Right lobe of liver (tissue), 6 donors: Measurements from ENCODE around the gene FAM171A2. TPM values are rescaled to one million over a fixed set of nuclear protein-coding genes. Genes with fewer than 3 reads are reported as not detected.
"Not testable (repeated sequence)": the region's sequence is repeated elsewhere in the genome, so short reads cannot be mapped to it uniquely, and the experiment has no call there.

Source experiments
- ATAC-seq, 4 donors: fragments of 200-7000 bp; cut with Tn5 transposase; one replicate each; pipeline ENCODE4 v1.9.1; 2020; ENCODE audit warnings: mild to moderate bottlenecking in 4 of 4, moderate library complexity in 4 of 4
- DNase-seq, 3 donors: peaks; one replicate each; pipeline ENCODE4 v3.0.0-alpha.2; 2020
- H3K27ac ChIP-seq, 3 donors: fragments of 200-600 bp; one replicate each; pipeline ENCODE4 v1.8.0; 2022
- H3K27me3 ChIP-seq, 2 donors: fragments of 200-600 bp; one replicate each; pipeline ENCODE4 v1.8.0; 2022
- H3K36me3 ChIP-seq, 4 donors: fragments of 200-600 bp; sonication (generic) in 1 of 4; one replicate each; pipeline versions ENCODE4 v1.5.1 to v1.8.0; 2017 to 2022; ENCODE audit warnings: control low read depth in 1 of 4
- H3K4me1 ChIP-seq, 4 donors: fragments of 200-600 bp; sonication (generic) in 1 of 4; one replicate each; pipeline versions ENCODE4 v1.5.1 to v1.8.0; 2017 to 2022; ENCODE audit warnings: control low read depth in 1 of 4
- H3K4me3 ChIP-seq, 3 donors: fragments of 200-600 bp; one replicate each; pipeline ENCODE4 v1.8.0; 2022
- H3K9me3 ChIP-seq, 4 donors: fragments of 200-600 bp; sonication (generic) in 1 of 4; one replicate each; pipeline versions ENCODE4 v1.5.1 to v1.8.0; 2017 to 2022; ENCODE audit warnings: control low read depth in 1 of 4
- CTCF ChIP-seq, 4 donors: fragments of 200-600 bp in 3 of 4; fragments of 450-650 bp in 1 of 4; IDR thresholded peaks; one replicate each; pipeline versions ENCODE4 v1.5.1 to v1.8.0; 2016 to 2022; ENCODE audit warnings: antibody characterized with exemption in 4 of 4, mild to moderate bottlenecking in 2 of 4
- POLR2A ChIP-seq: fragments of 450-650 bp; IDR thresholded peaks from one replicate; pipeline ENCODE4 v1.6.1; 2017; ENCODE audit warnings: antibody characterized with exemption, mild to moderate bottlenecking
- whole genome bisulfite sequencing: methylation state at CpG from one replicate; pipeline ENCODE4 v1.1.6; 2018; ENCODE audit warnings: low coverage, low lambda C conversion rate; ENCODE audit not compliant: insufficient coverage; ENCODE audit errors: missing lambda C conversion rate; 5-methylcytosine and 5-hydroxymethylcytosine counted together
- intact Hi-C, 2 donors: fragments of 100-400 bp; cut with DNase I; formaldehyde crosslinking; loops; one replicate each; pipeline versions ENCODE4 v1.11.2 to v1.14.1; 2022
- total RNA-seq, 6 experiments: library from RNA; depleted of rRNA in 2 of 6; stranded (reverse); fragments of >200 nt in 2 of 6; fragmentation: NEBNext Ultra II Directional in 3 of 6; extraction: Animal tissue kit (Norgen Biotek cat#: 25700) in 3 of 6; gene quantifications; one replicate each; pipeline versions ENCODE4 v1.1.0 to v1.2.4, GENCODE V29; 2016 to 2023
- donor health status: DM: no; HTN: yes; CAD: no.
- donor health status: DM: no; HTN: no; CAD: no.
- donor health status: DM: no; HTN: no; CAD: no.
- donor health status: DM: no; HTN: yes; CAD: no.
- donor health status: DM: no; HTN: yes; CAD: no.

The FAM171A2 gene
- total RNA-seq, 6 experiments from 2014 or later, result 0.16 to 0.68 (median 0.39) TPM

DNA sequence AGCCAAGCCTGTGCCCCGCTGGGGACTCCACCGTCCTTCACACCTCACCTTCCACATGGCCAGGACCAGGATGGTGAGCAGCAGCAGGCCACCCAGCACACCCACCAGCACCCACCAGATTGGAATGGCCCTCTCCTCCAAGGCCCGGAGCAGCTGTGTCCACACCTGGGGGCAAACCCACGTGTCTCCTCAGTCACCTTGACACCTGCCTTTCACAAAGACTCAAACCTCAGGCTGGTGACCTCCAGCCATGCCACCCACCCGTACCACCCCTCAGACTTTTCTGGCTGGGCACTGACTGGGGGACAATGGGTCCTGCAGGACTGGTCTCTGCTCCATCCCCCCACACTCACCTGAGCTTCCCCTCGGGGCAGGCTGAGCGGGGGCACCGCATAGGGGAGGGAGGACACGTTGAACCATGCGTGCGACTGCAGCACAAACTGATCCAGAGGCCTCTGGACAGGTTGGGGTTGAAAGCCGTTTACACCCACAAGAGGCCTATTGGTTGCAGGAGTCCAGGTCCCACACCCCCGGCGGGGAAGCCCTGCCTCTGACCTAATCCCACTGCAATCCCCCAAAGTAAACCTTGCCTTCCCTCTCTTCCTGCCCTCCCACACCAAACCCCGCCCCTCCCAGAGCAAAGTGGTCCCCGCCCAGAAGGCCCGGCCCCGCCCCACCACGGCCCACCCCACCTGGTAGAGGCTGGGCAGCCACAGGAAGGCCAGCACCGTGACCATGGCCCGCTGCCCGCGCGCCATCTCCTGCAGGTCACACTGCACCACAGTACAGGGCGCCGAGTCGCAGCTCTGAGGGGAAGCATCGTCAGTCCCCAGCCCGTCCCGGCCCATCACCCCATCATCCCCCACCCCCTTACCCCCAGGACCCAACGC is 10.9 kb upstream of the FAM171A2 start:
- peak in 1 of 3 donors; percentile 41 for DNase-seq
- H3K27ac ChIP-seq, result no peak overlapping the region
- WGBS, result 19% methylated on average over 11 of the region's 31 CpGs

DNA sequence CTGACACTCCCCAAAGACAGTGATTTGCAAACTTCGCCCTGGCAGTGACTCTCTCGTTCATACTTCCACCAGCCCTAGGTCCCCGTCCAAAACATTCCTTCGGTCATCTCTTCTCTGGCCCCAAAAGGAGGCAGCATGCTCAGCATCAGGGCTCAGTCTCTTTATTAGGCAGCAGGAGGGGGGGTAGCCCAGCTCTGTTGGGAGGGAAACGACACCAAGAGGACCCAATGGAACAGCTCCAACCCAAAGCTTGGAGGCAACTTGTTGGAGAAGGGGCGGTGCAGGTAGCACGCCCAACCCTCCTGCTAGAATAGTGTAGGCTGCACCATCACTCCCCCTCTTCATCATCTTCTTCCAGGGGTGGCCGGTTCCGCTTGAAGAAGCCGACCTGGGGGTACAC is 8.4 kb upstream of the FAM171A2 start:
- H3K4me1 ChIP-seq, result no peaks in the 10 kb centered on the region
- no peaks in the 10 kb centered on the region for H3K36me3 ChIP-seq
- H3K9me3 ChIP-seq, result no peaks in the 10 kb centered on the region
- no peak for ATAC-seq
- no peak overlapping the region for H3K4me3 ChIP-seq
- intact Hi-C loops, result no loop called here
- 58% methylated on average over 3 of the region's 10 CpGs for WGBS
- no peak overlapping the region for H3K27ac ChIP-seq
- TF ChIP-seq CTCF (IDR thresholded peaks at IDR 0.05), result no peak
- no peak for TF ChIP-seq POLR2A
- DNase-seq, result peak in 1 of 3 donors; percentile 42
- H3K27me3 ChIP-seq, result no peaks in the 10 kb centered on the region

More for the DNA sequence above, 10.9 kb upstream of the FAM171A2 start:
- no peaks in the 10 kb centered on the region for H3K27me3 ChIP-seq
- TF ChIP-seq POLR2A (no peak), CTCF (IDR thresholded peaks at IDR 0.05) (no peak)
- H3K9me3 ChIP-seq, result no peaks in the 10 kb centered on the region
- H3K4me3 ChIP-seq, result no peak overlapping the region
- ATAC-seq, result peak in 1 of 4 donors; percentile 37
- intact Hi-C loops, result no loop called here
- H3K4me1 ChIP-seq, result no peaks in the 10 kb centered on the region
- no peaks in the 10 kb centered on the region for H3K36me3 ChIP-seq

DNA sequence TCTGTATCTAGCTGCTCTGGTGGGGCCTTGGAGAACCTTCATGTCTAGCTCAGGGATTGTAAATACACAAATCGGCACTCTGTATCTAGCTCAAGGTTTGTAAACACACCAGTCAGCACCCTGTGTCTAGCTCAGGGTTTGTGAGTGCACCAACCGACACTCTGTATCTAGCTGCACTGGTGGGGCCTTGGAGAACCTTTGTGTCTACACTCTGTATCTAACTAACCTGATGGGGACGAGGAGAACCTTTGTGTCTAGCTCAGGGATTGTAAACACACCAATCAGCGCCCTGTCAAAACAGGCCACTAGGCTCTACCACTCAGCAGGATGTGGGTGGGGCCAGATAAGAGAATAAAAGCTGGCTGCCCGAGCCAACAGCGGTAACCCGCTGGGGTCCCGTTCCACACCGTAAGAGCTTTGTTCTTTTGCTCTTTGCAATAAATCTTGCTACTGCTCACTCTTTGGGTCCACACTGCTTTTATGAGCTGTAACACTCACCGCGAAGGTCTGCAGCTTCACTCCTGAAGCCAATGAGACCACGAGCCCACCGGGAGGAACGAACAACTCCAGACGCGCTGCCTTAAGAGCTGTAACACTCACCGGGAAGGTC is 5.9 kb upstream of the FAM171A2 start:
- H3K9me3 ChIP-seq, H3K4me1 ChIP-seq, H3K27ac ChIP-seq, H3K27me3 ChIP-seq, H3K36me3 ChIP-seq, H3K4me3 ChIP-seq, ATAC-seq, intact Hi-C loops, DNase-seq: not testable (repeated sequence)
- 100% methylated on average over 1 of the region's 17 CpGs for WGBS

GRCh38 chr17:44368391-44369243 is 5.0 kb upstream of the FAM171A2 start:
- DNase-seq, H3K27me3 ChIP-seq, ATAC-seq, H3K4me1 ChIP-seq, H3K4me3 ChIP-seq, H3K27ac ChIP-seq, H3K36me3 ChIP-seq, intact Hi-C loops, H3K9me3 ChIP-seq: not testable (repeated sequence)
- 80% methylated on average over 7 of the region's 42 CpGs for WGBS

- no peaks in the 10 kb centered on the region for H3K36me3 ChIP-seq
- DNase-seq (no peak), ATAC-seq (no peak)
- WGBS, result 67% methylated on average over 7 of the region's 7 CpGs
- intact Hi-C loops, result no loop called here
- no peak overlapping the region for H3K27ac ChIP-seq
- TF ChIP-seq CTCF (IDR thresholded peaks at IDR 0.05) (no peak), POLR2A (no peak)
- no peak overlapping the region for H3K4me3 ChIP-seq
- H3K9me3 ChIP-seq, result no peaks in the 10 kb centered on the region
- no peaks in the 10 kb centered on the region for H3K27me3 ChIP-seq
- H3K4me1 ChIP-seq, result peaks cover 0 to 6% (median 0%) of the 10 kb centered on the region in 4 donors
Measured at GRCh38 chr17:44367231-44367979, 3.8 kb upstream of the FAM171A2 start.

- intact Hi-C loops, H3K27ac ChIP-seq, H3K36me3 ChIP-seq, H3K4me1 ChIP-seq, ATAC-seq, DNase-seq, H3K27me3 ChIP-seq, H3K9me3 ChIP-seq, H3K4me3 ChIP-seq: not testable (repeated sequence)
- WGBS, result 69% methylated on average over 2 of the region's 5 CpGs
Measured at GRCh38 chr17:44365051-44365450, 1.4 kb upstream of the FAM171A2 start.
